GM13977 (cell line): ENCODE results near the gene LRRC4C.
A peak's percentile ranks its signal among the peaks of the same experiment; 100 is the strongest.

Source experiments
- DNase-seq: peaks from one replicate; pipeline ENCODE4 v3.0.0; 2012; ENCODE audit warnings: low spot score
- CTCF ChIP-seq: IDR thresholded peaks from 2 replicates; pipeline ENCODE4 v1.5.1; 2012; ENCODE audit warnings: mild to moderate bottlenecking, control low read depth; ENCODE audit not compliant: insufficient read depth; ENCODE audit errors: extremely low read depth, missing control alignments
- in situ Hi-C: fragments of 300-500 bp; cut with MboI; formaldehyde crosslinking; loops from one replicate; pipeline ENCODE4 v1.12.0; 2022; ENCODE audit warnings: low sequenced_read_pairs, low pct_unique_long_range_greater_than_20kb, mixed read lengths, inconsistent platforms; ENCODE audit not compliant: unreplicated experiment

LRRC4C gene

GRCh38 chr11:41245704-41246398, 213.6 kb downstream of the LRRC4C start:
- in situ Hi-C loops = no loop called here
- no peak for DNase-seq
- TF ChIP-seq CTCF = peak; percentile 31

GRCh38 chr11:41245184-41245583, 214.3 kb downstream of the LRRC4C start:
- no peak for TF ChIP-seq CTCF
- no peak for DNase-seq
- in situ Hi-C loops = no loop called here

GRCh38 chr11:41237382-41237781, 222.1 kb downstream of the LRRC4C start:
- in situ Hi-C loops = no loop called here
- DNase-seq = no peak
- TF ChIP-seq CTCF = no peak

- in situ Hi-C loops = no loop called here
- no peak for TF ChIP-seq CTCF
- DNase-seq = no peak
Measured at GRCh38 chr11:41235668-41236067, 223.8 kb downstream of the LRRC4C start.

GRCh38 chr11:41225856-41226633, 233.4 kb downstream of the LRRC4C start:
- in situ Hi-C loops = no loop called here
- TF ChIP-seq CTCF = no peak
- no peak for DNase-seq

- in situ Hi-C loops = no loop called here
- TF ChIP-seq CTCF = no peak
- no peak for DNase-seq
Measured at GRCh38 chr11:41222236-41222635, 237.2 kb downstream of the LRRC4C start.
